Activated T-helper 17 cell treated with anti-CD3 and anti-CD28 coated beads, Interleukin-2, amount 50 U/mL, for 72 hours (primary cell): ENCODE results near the gene LEUTX. TPM values are rescaled to one million over a fixed set of nuclear protein-coding genes. Genes with fewer than 3 reads are reported as not detected.

Source experiments
- ATAC-seq: fragments of 150-1000 bp; cut with Tn5 transposase; replicated peaks from 2 replicates; pipeline ENCODE4 v1.10.0; 2021; ENCODE audit warnings: mild to moderate bottlenecking, moderate library complexity
- H3K27ac Mint-ChIP-seq: one replicate; pipeline ENCODE4 v1.8.0; 2022; ENCODE audit warnings: mixed read lengths
- H3K27me3 Mint-ChIP-seq: one replicate; pipeline ENCODE4 v1.8.0; 2022; ENCODE audit warnings: mixed read lengths
- H3K36me3 Mint-ChIP-seq: one replicate; pipeline ENCODE4 v1.8.0; 2022; ENCODE audit warnings: low read depth, mild to moderate bottlenecking, mixed read lengths
- H3K4me1 Mint-ChIP-seq: one replicate; pipeline ENCODE4 v1.8.0; 2022; ENCODE audit warnings: mixed read lengths
- H3K4me3 Mint-ChIP-seq: one replicate; pipeline ENCODE4 v1.8.0; 2022; ENCODE audit warnings: mild to moderate bottlenecking, mixed read lengths
- H3K9me3 Mint-ChIP-seq: one replicate; pipeline ENCODE4 v1.8.0; 2022; ENCODE audit warnings: mixed read lengths
- total RNA-seq, 2 donors: library from RNA; stranded (reverse); gene quantifications; one replicate each; pipeline ENCODE4 v1.2.3, GENCODE V29; 2022

Gene LEUTX, protein sequence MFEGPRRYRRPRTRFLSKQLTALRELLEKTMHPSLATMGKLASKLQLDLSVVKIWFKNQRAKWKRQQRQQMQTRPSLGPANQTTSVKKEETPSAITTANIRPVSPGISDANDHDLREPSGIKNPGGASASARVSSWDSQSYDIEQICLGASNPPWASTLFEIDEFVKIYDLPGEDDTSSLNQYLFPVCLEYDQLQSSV
- not detected for total RNA-seq

DNA sequence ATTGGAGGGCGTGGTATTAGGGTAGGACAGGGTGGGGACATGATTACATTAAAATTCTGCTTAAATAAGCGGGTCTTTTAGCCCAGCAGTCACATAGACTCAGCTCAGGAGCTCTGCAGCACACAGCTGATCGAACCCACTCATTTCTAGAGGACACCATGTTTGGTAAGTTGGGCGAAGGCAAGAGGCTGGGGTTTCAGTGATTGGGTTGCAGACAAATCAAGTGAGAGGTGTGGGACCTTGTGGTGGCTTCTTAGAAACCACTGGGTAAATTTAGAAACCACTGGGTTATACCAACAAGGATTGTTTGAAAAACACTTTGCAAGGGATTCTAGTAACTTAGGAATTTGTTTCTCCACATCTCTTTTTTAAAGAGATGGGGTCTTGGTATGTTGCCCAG is at the start of gene LEUTX:
TSS of gene LEUTX (plus strand) at position 92 of the 400 bp plus-strand sequence. CDS start at position 159, 67 bp downstream.
- Mint-ChIP-seq H3K27ac (no peak within 1 kb of the TSS), H3K4me1 (no peaks in the 10 kb centered on the region), H3K9me3 (no peaks in the 10 kb centered on the region), H3K27me3 (peaks cover 36% of the 10 kb centered on the region), H3K36me3 (no peaks in the 10 kb centered on the region), H3K4me3 (no peak within 1 kb of the TSS)
- ATAC-seq: peak; percentile 96

GRCh38 chr19:39729594-39729993 is 49.1 kb upstream of the LEUTX start:
- Mint-ChIP-seq H3K9me3 (no peaks in the 10 kb centered on the region), H3K4me3 (no peak overlapping the region), H3K27ac (no peak overlapping the region), H3K4me1 (no peaks in the 10 kb centered on the region), H3K36me3 (no peaks in the 10 kb centered on the region), H3K27me3 (peaks cover 20% of the 10 kb centered on the region)
- ATAC-seq: no peak

GRCh38 chr19:39731685-39732084 is 47.0 kb upstream of the LEUTX start:
- no peaks in the 10 kb centered on the region for H3K4me1 Mint-ChIP-seq
- H3K27me3 Mint-ChIP-seq: peaks cover 18% of the 10 kb centered on the region
- no peak for ATAC-seq
- no peaks in the 10 kb centered on the region for H3K9me3 Mint-ChIP-seq
- H3K4me3 Mint-ChIP-seq: no peak overlapping the region
- no peaks in the 10 kb centered on the region for H3K36me3 Mint-ChIP-seq
- H3K27ac Mint-ChIP-seq: no peak overlapping the region

DNA sequence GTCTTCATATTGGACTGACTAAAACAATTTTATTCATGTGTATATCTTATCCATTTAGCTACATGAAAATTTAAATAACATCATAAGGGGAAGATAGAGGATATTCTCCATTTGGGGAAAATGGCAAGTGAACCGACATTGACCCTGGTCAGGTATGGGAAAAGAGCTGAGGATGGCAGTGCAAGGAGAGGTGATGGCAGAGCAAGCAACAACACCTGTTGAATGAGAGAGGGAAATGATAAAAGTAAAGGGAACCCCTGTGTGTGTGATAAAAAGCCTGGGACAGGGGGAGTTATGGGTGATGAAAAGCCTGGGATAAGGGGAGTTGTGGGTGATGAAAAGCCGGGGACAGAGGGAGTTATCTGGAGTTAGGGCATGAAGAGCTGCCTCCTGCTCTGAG is 44.8 kb upstream of the LEUTX start:
- Mint-ChIP-seq H3K36me3 (no peaks in the 10 kb centered on the region), H3K27ac (no peak overlapping the region), H3K4me1 (peaks cover 6% of the 10 kb centered on the region), H3K9me3 (no peaks in the 10 kb centered on the region), H3K27me3 (peaks cover 14% of the 10 kb centered on the region), H3K4me3 (no peak overlapping the region)
- ATAC-seq: no peak

DNA sequence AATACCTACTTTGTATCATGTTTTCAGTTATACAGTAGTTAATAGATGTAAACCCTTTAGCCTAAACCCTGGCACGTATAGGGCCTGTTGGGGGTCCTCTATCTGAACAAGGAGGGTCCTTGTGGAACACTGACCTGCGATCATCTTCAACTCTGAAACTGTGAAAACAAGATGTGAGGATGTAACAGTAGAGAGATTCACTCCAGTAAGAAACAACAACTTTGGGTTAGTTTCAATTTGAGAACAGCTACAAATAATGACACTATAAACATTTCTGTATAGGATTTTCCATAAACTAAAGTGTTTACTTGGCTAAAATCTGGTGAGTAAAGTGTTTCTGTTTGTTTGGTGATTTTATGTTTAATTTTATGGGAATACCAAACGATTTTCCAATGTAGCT is 43.0 kb upstream of the LEUTX start:
- Mint-ChIP-seq H3K9me3 (no peaks in the 10 kb centered on the region), H3K27ac (peak overlapping the region; percentile 4), H3K27me3 (peaks cover 4% of the 10 kb centered on the region), H3K4me3 (no peak overlapping the region), H3K36me3 (no peaks in the 10 kb centered on the region), H3K4me1 (peaks cover 6% of the 10 kb centered on the region)
- ATAC-seq: peak; percentile 48

DNA sequence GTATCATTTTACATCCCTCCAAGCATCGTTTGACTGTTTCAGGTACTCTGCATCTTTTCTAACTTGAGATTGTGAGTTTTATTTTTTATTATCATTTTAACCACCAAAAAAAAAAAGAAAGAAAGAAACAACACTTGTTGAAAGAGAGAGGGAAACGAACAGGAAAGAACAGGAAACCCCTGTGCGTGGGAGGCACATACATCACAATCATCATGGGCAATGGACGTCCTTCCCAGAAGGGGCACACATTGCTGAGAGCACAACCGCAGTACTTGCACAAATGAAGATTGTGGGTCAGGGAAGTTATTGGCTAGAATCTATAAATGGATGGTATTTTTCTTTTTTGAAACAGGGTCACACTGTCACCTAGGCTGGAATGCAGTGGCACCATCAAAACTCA is 42.6 kb upstream of the LEUTX start:
- Mint-ChIP-seq H3K27me3 (peaks cover 4% of the 10 kb centered on the region), H3K27ac (peak overlapping the region; percentile 4), H3K4me3 (no peak overlapping the region), H3K36me3 (no peaks in the 10 kb centered on the region), H3K4me1 (peaks cover 6% of the 10 kb centered on the region), H3K9me3 (no peaks in the 10 kb centered on the region)
- ATAC-seq: peak; percentile 29

GRCh38 chr19:39737351-39737750 is 41.3 kb upstream of the LEUTX start:
- no peak overlapping the region for H3K27ac Mint-ChIP-seq
- H3K27me3 Mint-ChIP-seq: peaks cover 4% of the 10 kb centered on the region
- ATAC-seq: peak; percentile 43
- peaks cover 6% of the 10 kb centered on the region for H3K4me1 Mint-ChIP-seq
- no peaks in the 10 kb centered on the region for H3K36me3 Mint-ChIP-seq
- H3K4me3 Mint-ChIP-seq: no peak overlapping the region
- no peaks in the 10 kb centered on the region for H3K9me3 Mint-ChIP-seq

DNA sequence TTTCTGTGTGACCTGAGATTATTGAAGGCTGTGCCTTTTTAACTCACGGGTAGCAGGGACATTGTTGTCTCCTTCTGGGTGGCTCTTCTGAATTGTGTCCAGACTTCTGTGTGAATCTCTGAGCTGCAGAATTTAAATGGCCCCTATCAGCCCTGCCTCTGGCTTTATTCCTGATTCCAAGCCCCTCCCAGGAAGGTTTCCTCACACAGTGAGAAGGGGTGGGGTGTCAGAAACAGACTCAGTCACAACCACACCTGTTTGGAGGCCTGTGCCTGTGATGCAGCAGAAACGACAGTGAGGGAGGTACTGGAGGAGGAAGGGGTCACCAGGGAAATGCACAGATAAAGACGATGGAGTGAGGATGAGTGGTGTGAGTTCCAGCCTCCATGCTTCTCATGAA is 40.8 kb upstream of the LEUTX start, which contains the start of gene CLC:
TSS of gene CLC (minus strand) at position 139 of the 400 bp plus-strand sequence. CDS start at position 62, 77 bp downstream.
- no peak within 1 kb of the TSS for H3K27ac Mint-ChIP-seq

GRCh38 chr19:39738814-39739213 is 39.8 kb upstream of the LEUTX start:
- H3K4me1 Mint-ChIP-seq: peaks cover 6% of the 10 kb centered on the region

More for the DNA sequence above, 40.8 kb upstream of the LEUTX start, which contains the start of gene CLC:
- no peaks in the 10 kb centered on the region for H3K9me3 Mint-ChIP-seq
- H3K4me3 Mint-ChIP-seq: no peak within 1 kb of the TSS
- no peaks in the 10 kb centered on the region for H3K36me3 Mint-ChIP-seq
- no peak for ATAC-seq
- H3K27me3 Mint-ChIP-seq: peaks cover 4% of the 10 kb centered on the region
- peaks cover 6% of the 10 kb centered on the region for H3K4me1 Mint-ChIP-seq

DNA sequence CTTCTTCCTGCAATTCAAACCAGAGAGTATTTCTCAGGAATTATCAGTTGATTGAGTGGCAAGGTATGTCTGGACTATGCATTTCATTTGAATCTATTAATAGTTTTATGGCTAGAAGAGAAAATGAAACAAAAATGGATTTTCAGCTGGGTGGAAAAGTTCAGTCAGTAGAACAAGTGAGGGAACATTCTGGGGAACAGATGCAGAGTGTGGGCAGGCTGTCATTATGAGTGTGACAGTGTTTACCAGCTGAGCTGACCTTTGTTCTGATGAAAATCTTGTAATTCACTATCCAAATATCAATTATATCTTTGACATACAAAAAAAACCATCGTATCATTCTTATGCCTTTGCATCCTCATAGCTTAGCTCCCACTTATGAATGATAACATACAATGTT is 38.3 kb upstream of the LEUTX start:
- H3K4me1 Mint-ChIP-seq: peaks cover 6% of the 10 kb centered on the region
- peak; percentile 76 for ATAC-seq
- no peaks in the 10 kb centered on the region for H3K9me3 Mint-ChIP-seq
- H3K4me3 Mint-ChIP-seq: peak overlapping the region; percentile 44
- no peaks in the 10 kb centered on the region for H3K36me3 Mint-ChIP-seq
- peak overlapping the region; percentile 40 for H3K27ac Mint-ChIP-seq
- H3K27me3 Mint-ChIP-seq: peaks cover 11% of the 10 kb centered on the region

More at GRCh38 chr19:39738814-39739213, 39.8 kb upstream of the LEUTX start:
- ATAC-seq: no peak
- H3K27ac Mint-ChIP-seq: no peak overlapping the region
- no peaks in the 10 kb centered on the region for H3K9me3 Mint-ChIP-seq
- H3K4me3 Mint-ChIP-seq: no peak overlapping the region
- peaks cover 4% of the 10 kb centered on the region for H3K27me3 Mint-ChIP-seq
- no peaks in the 10 kb centered on the region for H3K36me3 Mint-ChIP-seq

DNA sequence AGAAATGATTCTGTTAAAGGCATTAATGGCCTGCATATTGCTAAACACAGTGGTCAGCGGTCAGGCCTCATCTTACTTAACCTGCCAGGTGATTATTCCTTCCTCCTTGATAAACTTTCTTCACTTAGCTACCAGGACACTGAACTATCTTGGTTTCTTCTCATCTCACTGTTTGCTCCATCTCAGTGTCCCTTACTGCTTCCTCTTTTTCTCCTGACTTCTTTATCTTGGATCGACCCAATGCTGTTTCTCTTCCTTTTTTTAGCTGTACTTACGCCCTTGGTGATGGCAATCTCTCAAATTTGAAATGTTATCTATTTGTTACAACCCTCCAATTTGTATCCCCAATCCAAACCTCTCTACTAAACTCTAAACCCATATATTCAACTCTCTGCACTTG is 33.0 kb upstream of the LEUTX start:
- Mint-ChIP-seq H3K27ac (no peak overlapping the region), H3K4me1 (no peaks in the 10 kb centered on the region), H3K4me3 (no peak overlapping the region), H3K9me3 (no peaks in the 10 kb centered on the region), H3K27me3 (peaks cover 23% of the 10 kb centered on the region), H3K36me3 (no peaks in the 10 kb centered on the region)
- no peak for ATAC-seq

- no peak for ATAC-seq
- H3K4me3 Mint-ChIP-seq: no peak overlapping the region
- no peaks in the 10 kb centered on the region for H3K36me3 Mint-ChIP-seq
- no peak overlapping the region for H3K27ac Mint-ChIP-seq
- H3K9me3 Mint-ChIP-seq: no peaks in the 10 kb centered on the region
- peaks cover 25% of the 10 kb centered on the region for H3K27me3 Mint-ChIP-seq
- H3K4me1 Mint-ChIP-seq: no peaks in the 10 kb centered on the region
Measured at GRCh38 chr19:39746836-39747529, 31.7 kb upstream of the LEUTX start.

GRCh38 chr19:39749981-39750380 is 28.7 kb upstream of the LEUTX start:
- no peak for ATAC-seq
- H3K27ac Mint-ChIP-seq: no peak overlapping the region
- H3K36me3 Mint-ChIP-seq: no peaks in the 10 kb centered on the region
- H3K4me1 Mint-ChIP-seq: no peaks in the 10 kb centered on the region
- peaks cover 19% of the 10 kb centered on the region for H3K27me3 Mint-ChIP-seq
- no peak overlapping the region for H3K4me3 Mint-ChIP-seq
- H3K9me3 Mint-ChIP-seq: no peaks in the 10 kb centered on the region

DNA sequence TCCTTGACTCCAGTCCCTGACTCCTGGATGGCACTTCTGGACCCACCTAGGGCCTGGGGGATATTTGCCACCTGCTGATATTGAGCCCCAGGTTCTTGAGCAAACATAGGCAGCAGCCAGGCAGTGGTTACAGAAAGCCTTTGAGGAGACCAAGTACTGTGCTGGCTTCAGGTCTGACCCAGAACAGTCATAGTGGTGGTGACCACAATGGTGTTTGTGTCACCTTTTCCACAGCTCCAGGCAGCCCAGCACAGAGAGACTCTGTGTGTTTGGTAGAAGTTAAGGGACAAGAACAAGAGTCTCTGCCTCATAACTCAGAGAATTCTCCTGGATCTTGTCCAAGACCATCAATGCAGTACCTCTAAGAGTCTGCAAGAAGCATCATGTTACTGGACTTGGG is 26.3 kb upstream of the LEUTX start:
- H3K36me3 Mint-ChIP-seq: no peaks in the 10 kb centered on the region
- no peaks in the 10 kb centered on the region for H3K4me1 Mint-ChIP-seq
- no peaks in the 10 kb centered on the region for H3K9me3 Mint-ChIP-seq
- ATAC-seq: peak; percentile 88
- H3K27ac Mint-ChIP-seq: no peak overlapping the region
- peaks cover 18% of the 10 kb centered on the region for H3K27me3 Mint-ChIP-seq
- no peak overlapping the region for H3K4me3 Mint-ChIP-seq

DNA sequence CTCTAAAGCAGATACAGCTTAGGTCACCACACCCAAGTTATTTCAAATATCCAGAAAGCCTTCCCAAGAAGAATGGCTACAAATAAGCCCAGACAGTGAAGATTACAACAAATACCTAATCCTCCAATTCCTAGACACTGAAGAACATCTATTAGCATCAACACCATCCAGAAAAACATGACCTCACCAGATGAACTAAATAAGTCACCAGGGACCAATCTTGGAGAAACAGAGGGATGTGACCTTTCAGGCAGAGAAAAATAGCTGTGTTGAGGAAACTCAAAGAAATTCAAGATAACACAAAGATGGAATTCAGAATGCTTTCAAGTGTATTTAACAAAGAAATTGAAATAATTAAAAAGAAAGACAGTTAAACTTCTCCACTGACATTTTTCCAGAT is 25.9 kb upstream of the LEUTX start:
- Mint-ChIP-seq H3K36me3 (no peaks in the 10 kb centered on the region), H3K27me3 (peaks cover 22% of the 10 kb centered on the region), H3K9me3 (no peaks in the 10 kb centered on the region), H3K4me3 (no peak overlapping the region), H3K27ac (no peak overlapping the region), H3K4me1 (no peaks in the 10 kb centered on the region)
- no peak for ATAC-seq
